Measurements from ENCODE around the gene TMEM126A.
A peak's percentile ranks its signal among the peaks of the same experiment; 100 is the strongest.

DNA sequence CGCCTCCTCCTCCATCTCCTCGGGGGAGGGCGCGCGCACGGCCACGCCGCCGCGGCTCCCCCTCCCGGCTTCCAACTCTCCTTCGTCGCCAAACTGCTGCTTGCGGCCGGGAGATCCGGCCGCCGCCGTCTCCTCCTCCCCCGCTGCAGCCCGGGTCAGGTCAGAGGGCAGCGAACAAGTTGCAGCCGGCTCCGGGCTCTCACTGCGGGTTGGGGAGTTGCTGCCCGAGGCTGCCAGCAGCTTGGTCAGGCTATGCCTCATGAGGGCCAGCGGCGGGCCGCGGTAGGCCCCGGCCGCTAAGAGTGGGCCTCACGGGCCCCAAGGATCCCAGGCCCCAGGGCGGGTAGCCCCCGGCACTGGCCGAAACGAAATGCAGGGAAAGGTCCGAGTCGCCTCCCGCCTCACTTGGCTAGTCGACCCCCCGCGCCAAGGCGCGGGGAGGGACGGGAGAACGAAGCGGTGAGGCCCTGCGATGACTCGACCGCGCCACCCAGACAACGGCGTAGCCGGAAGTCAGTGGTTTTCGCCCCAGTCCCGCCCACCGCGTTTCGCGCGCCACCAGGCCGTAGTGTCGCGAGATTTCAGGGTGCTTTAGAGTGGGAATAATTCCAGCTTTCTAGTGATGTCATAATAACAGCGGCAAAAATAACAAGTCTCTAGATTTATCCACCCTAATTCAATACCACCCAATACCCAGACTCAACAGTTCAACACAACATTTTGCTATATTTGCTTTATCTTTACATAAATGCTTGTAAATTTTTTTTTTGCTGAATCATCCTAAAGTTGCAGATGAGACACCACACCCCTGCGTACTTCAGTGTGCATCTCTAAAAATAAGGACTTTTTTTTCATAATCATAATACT, 17.1 kb downstream of the TMEM126A start, which contains the start of gene CREBZF:
- TF ChIP-seq EP300 (IDR thresholded peaks at IDR 0.05) (peak in 1 of 4 donors; percentile 46), POLR2A (IDR thresholded peaks at IDR 0.05) (peak; percentile 87 to 99 (median 98))
- TF ChIP-seq, protein P1, sequence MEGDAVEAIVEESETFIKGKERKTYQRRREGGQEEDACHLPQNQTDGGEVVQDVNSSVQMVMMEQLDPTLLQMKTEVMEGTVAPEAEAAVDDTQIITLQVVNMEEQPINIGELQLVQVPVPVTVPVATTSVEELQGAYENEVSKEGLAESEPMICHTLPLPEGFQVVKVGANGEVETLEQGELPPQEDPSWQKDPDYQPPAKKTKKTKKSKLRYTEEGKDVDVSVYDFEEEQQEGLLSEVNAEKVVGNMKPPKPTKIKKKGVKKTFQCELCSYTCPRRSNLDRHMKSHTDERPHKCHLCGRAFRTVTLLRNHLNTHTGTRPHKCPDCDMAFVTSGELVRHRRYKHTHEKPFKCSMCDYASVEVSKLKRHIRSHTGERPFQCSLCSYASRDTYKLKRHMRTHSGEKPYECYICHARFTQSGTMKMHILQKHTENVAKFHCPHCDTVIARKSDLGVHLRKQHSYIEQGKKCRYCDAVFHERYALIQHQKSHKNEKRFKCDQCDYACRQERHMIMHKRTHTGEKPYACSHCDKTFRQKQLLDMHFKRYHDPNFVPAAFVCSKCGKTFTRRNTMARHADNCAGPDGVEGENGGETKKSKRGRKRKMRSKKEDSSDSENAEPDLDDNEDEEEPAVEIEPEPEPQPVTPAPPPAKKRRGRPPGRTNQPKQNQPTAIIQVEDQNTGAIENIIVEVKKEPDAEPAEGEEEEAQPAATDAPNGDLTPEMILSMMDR (IDR thresholded peaks at IDR 0.05), result peak in 2 of 6 experiments; percentile 27 to 32

Measured in upper lobe of left lung (tissue), 4 donors.